WERI-Rb-1 (cell line): ENCODE measurements around the gene RAB22A.
A peak's percentile ranks its signal among the peaks of the same experiment; 100 is the strongest.

Source experiments
- DNase-seq: peaks from one replicate; pipeline ENCODE4 v3.0.0-alpha.2; 2020
- H3K27ac ChIP-seq: fragments of 250-450 bp; sonication (Bioruptor Pico); 2 replicates; pipeline ENCODE4 v1.5.1; 2020; ENCODE audit warnings: mild to moderate bottlenecking, moderate library complexity
- H3K27me3 ChIP-seq: fragments of 250-450 bp; sonication (Bioruptor Pico); 2 replicates; pipeline ENCODE4 v1.5.1; 2021; ENCODE audit warnings: mild to moderate bottlenecking, low read depth, moderate library complexity; ENCODE audit not compliant: insufficient read depth, severe bottlenecking
- H3K36me3 ChIP-seq: fragments of 250-450 bp; sonication (Bioruptor Pico); 2 replicates; pipeline ENCODE4 v1.5.1; 2020; ENCODE audit warnings: mild to moderate bottlenecking, moderate library complexity
- H3K4me3 ChIP-seq: 2 replicates; pipeline ENCODE4 v1.5.1; 2011; ENCODE audit warnings: low read depth, mild to moderate bottlenecking, control low read depth, low read length
- H3K9me3 ChIP-seq: fragments of 250-450 bp; sonication (Bioruptor Pico); 2 replicates; pipeline ENCODE4 v1.5.1; 2021; ENCODE audit warnings: mild to moderate bottlenecking, moderate library complexity; ENCODE audit not compliant: severe bottlenecking
- TF ChIP-seq, protein P1 (sequence below): IDR thresholded peaks from 2 replicates; pipeline ENCODE4 v1.5.1; 2011; ENCODE audit warnings: low read depth, mild to moderate bottlenecking, control low read depth, inconsistent platforms, low read length

Gene RAB22A

GRCh38 chr20:58384821-58385220 lies 75.3 kb downstream of the RAB22A start:
- H3K27ac ChIP-seq: no peak overlapping the region
- TF ChIP-seq, protein P1, sequence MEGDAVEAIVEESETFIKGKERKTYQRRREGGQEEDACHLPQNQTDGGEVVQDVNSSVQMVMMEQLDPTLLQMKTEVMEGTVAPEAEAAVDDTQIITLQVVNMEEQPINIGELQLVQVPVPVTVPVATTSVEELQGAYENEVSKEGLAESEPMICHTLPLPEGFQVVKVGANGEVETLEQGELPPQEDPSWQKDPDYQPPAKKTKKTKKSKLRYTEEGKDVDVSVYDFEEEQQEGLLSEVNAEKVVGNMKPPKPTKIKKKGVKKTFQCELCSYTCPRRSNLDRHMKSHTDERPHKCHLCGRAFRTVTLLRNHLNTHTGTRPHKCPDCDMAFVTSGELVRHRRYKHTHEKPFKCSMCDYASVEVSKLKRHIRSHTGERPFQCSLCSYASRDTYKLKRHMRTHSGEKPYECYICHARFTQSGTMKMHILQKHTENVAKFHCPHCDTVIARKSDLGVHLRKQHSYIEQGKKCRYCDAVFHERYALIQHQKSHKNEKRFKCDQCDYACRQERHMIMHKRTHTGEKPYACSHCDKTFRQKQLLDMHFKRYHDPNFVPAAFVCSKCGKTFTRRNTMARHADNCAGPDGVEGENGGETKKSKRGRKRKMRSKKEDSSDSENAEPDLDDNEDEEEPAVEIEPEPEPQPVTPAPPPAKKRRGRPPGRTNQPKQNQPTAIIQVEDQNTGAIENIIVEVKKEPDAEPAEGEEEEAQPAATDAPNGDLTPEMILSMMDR: no peak
- peaks cover 9% of the 10 kb centered on the region for H3K9me3 ChIP-seq
- DNase-seq: no peak
- H3K27me3 ChIP-seq: no peaks in the 10 kb centered on the region
- peaks cover 2% of the 10 kb centered on the region; the same call in 1 of the 2 replicates for H3K36me3 ChIP-seq
- H3K4me3 ChIP-seq: no peak overlapping the region

DNA sequence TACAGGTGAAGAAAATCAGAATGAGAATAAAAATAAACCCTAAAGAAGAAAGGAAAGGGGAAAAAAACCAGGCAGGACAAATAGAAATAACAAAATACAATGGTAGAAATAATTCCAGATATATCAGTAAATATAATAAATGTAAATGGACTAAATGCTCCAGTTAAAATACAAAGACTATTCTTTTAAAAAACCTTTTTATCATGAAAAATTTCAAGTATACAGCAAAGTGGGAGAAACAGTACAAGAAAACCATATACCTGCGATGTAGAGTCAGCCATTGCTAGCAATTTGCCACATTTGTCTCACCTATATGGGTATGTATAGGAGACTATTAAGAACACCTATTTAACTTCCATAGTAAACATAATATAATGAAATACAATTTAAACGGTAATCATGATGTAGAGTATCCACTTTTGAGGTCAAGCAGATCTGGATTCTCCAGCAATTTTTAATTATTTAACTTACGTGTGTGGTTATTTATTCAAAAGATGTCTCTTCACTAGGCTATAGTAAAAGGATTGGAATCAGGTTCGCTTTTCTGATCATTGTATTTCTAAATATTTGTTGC lies 78.6 kb downstream of the RAB22A start:
- Histone ChIP-seq H3K36me3 (peaks cover 33% of the 10 kb centered on the region), H3K27ac (peak overlapping the region; percentile 64; the same call in 1 of the 2 replicates), H3K4me3 (peak overlapping the region; percentile 55; the same call in 1 of the 2 replicates), H3K9me3 (no peaks in the 10 kb centered on the region), H3K27me3 (no peaks in the 10 kb centered on the region)
- TF ChIP-seq, protein P1: no peak
- no peak for DNase-seq

DNA sequence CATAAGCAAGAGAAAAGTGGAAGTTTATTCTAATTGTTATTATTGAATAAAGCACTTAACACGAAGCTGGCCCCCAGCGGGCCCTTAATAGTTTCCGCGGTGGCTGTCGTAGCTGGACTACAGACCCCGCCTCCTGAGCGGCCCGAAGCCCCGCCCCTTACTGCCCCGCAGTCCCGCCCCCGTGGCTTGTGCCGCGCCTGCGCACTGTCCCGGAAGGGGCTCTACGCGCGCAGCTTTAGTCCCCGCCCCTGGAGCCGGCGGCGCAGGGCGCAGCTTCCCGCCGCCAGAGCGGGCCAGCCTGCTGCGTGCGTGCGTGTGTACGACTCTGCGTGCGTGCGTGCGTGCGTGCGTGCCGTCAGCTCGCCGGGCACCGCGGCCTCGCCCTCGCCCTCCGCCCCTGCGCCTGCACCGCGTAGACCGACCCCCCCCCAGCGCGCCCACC lies 79.4 kb downstream of the RAB22A start, which contains the start of gene VAPB:
Gene VAPB (plus strand): TSS at position 348 of the 442 bp plus-strand sequence. CDS start 231 bp downstream, outside the sequence.
- H3K27ac ChIP-seq: peak within 1 kb of the TSS; percentile 89
- H3K36me3 ChIP-seq: peaks cover 33% of the 10 kb centered on the region
- TF ChIP-seq, protein P1: no peak
- H3K27me3 ChIP-seq: no peaks in the 10 kb centered on the region
- H3K9me3 ChIP-seq: no peaks in the 10 kb centered on the region
- peak within 1 kb of the TSS; percentile 91 for H3K4me3 ChIP-seq
- DNase-seq: peak; percentile 92

DNA sequence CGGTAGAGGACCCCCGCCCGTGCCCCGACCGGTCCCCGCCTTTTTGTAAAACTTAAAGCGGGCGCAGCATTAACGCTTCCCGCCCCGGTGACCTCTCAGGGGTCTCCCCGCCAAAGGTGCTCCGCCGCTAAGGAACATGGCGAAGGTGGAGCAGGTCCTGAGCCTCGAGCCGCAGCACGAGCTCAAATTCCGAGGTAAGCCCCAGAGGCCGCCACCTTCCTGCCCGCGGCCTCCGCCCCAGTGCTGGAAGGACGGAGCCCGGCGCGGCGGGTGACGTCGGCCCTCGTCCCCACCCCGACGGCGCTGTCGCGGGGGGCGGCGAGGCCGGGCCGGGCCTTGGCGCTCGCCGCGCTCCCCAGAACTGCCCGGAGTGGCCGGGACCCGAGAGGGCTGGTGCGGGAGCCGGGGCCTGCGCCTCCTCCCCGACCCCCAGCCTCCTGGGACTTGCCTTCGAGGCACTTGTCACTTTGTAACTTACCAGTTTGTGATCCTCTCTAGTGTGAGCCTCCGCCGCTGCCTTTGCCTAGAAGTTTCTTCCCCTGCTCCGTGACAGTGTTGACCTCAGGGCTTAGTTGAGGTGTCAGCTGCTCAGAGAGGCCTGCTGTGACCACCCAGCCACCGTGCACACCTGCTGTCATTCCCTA lies 79.9 kb downstream of the RAB22A start:
- no peaks in the 10 kb centered on the region for H3K27me3 ChIP-seq
- TF ChIP-seq, protein P1: no peak
- DNase-seq: peak; percentile 24
- peak overlapping the region; percentile 91 for H3K4me3 ChIP-seq
- H3K27ac ChIP-seq: peak overlapping the region; percentile 89
- peaks cover 33% of the 10 kb centered on the region for H3K36me3 ChIP-seq
- H3K9me3 ChIP-seq: no peaks in the 10 kb centered on the region

DNA sequence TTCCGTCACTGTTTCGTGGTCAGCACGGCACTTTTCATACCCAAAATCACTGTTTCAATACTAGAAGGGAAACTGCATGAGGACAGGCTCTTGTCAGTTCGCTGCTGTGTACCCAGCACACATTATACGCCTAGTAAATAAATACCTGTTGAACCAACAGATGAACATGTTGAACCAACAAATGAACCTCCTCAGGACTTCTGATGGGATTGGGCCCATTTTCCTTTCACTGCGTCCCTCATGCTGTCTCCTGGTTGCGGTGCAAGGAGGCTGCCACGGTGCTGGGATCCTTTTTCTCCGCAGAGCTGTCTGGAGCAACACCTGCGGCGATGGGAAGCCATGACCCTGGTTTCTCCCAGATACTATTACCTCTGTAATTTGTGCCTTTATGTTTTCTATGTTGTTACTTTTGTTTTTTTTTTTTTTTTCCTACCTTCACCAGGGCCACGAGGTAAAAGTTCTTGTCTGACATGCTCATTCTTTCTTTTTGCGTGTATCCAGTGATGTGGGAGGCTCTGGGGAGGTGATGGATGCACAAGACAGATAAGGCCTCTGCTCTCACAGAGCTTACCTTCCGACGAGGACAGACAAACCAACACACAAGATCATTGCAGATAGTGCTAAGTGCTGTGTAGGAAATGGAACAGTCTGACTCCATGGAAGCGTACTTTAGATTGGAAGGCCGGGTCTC lies 80.6 kb downstream of the RAB22A start:
- Histone ChIP-seq H3K27me3 (no peaks in the 10 kb centered on the region), H3K4me3 (peak overlapping the region; percentile 91), H3K36me3 (peaks cover 33% of the 10 kb centered on the region), H3K27ac (peak overlapping the region; percentile 89), H3K9me3 (no peaks in the 10 kb centered on the region)
- no peak for DNase-seq
- TF ChIP-seq, protein P1: no peak
